Bronchial epithelial cell (primary cell): ENCODE data around the gene STARD3NL. TPM values are rescaled to one million over a fixed set of nuclear protein-coding genes. Genes with fewer than 3 reads are reported as not detected.

Source experiments
- DNase-seq: peaks from one replicate; pipeline ENCODE4 v3.0.0-alpha.2; 2010; ENCODE audit warnings: low read depth
- FAIRE-seq: peaks from 2 replicates; lab custom pipeline; 2011; peaks lifted over from hg19 to GRCh38; lab: Jason Lieb, UNC
- H3K27me3 ChIP-seq: 2 replicates; pipeline ENCODE4 v1.5.1; 2011; ENCODE audit warnings: low read length; ENCODE audit not compliant: control insufficient read depth, insufficient read depth
- H3K36me3 ChIP-seq: 2 replicates; pipeline ENCODE4 v1.5.1; 2011; ENCODE audit warnings: low read length; ENCODE audit not compliant: control insufficient read depth, insufficient read depth
- H3K4me3 ChIP-seq: 2 replicates; pipeline ENCODE4 v1.5.1; 2011; ENCODE audit warnings: mild to moderate bottlenecking, low read depth, low read length, control low read depth
- total RNA-seq: library from RNA; depleted of rRNA; stranded (reverse); fragments of >200 nt; gene quantifications from 2 replicates; pipeline ENCODE4 v1.2.1, GENCODE V29; 2014
- TF ChIP-seq, protein P1 (sequence below): IDR thresholded peaks from 2 replicates; pipeline ENCODE4 v1.5.1; 2011; ENCODE audit warnings: mild to moderate bottlenecking, moderate library complexity, low read length, control low read depth, inconsistent platforms; ENCODE audit not compliant: insufficient read depth, severe bottlenecking

The STARD3NL gene
- total RNA-seq, 1 donor from 2014 or later, result 35.0 TPM

- TF ChIP-seq, protein P1, sequence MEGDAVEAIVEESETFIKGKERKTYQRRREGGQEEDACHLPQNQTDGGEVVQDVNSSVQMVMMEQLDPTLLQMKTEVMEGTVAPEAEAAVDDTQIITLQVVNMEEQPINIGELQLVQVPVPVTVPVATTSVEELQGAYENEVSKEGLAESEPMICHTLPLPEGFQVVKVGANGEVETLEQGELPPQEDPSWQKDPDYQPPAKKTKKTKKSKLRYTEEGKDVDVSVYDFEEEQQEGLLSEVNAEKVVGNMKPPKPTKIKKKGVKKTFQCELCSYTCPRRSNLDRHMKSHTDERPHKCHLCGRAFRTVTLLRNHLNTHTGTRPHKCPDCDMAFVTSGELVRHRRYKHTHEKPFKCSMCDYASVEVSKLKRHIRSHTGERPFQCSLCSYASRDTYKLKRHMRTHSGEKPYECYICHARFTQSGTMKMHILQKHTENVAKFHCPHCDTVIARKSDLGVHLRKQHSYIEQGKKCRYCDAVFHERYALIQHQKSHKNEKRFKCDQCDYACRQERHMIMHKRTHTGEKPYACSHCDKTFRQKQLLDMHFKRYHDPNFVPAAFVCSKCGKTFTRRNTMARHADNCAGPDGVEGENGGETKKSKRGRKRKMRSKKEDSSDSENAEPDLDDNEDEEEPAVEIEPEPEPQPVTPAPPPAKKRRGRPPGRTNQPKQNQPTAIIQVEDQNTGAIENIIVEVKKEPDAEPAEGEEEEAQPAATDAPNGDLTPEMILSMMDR, result no peak
- FAIRE-seq (no peak), DNase-seq (no peak)
- Histone ChIP-seq H3K4me3 (no peak overlapping the region), H3K36me3 (no peaks in the 10 kb centered on the region), H3K27me3 (no peaks in the 10 kb centered on the region)
These were observed 97.0 kb downstream of the STARD3NL start for GRCh38 chr7:38274927-38275620.

DNA sequence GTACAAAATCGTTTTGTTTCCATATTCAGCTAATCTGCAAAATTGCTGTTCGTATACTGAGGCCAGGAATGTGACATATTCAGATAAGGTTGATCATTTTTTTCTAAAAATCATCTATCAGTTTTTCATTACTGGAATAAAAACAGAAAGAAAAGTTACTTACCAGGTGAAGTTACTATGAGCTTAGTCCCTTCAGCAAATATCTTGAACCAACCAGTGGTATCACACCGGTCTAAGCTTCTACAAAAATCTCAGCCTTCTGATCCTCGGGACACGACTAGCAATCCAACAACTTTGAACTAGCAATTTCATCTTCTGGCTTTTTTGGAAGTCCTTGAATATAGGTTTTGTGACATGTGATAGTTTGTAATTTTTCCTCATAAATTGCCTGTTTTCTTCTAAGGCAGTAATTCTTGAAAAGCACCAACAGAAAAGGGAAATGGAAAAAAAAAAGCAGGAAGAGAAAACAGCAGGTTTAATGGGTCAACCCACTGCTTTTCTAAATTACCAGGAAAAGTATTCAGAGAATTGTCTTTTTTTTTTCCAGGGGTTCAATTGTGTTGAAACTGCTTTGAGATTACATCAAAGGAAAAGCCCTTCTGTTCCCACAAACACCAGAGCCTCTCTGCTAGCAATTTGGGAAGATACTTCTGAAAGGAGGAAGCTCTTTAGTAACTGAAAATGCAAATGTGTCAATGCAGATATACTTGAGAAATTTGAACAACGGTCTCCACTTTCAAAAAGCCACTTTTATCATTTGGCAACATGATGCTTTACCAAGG lies 98.2 kb downstream of the STARD3NL start:
- Histone ChIP-seq H3K27me3 (no peaks in the 10 kb centered on the region), H3K4me3 (no peak overlapping the region), H3K36me3 (no peaks in the 10 kb centered on the region)
- TF ChIP-seq, protein P1, result no peak
- FAIRE-seq (no peak), DNase-seq (no peak)

GRCh38 chr7:38280000-38280399 lies 102.0 kb downstream of the STARD3NL start:
- DNase-seq (no peak), FAIRE-seq (no peak)
- H3K27me3 ChIP-seq, result no peaks in the 10 kb centered on the region
- TF ChIP-seq, protein P1, result no peak
- no peaks in the 10 kb centered on the region for H3K36me3 ChIP-seq
- no peak overlapping the region for H3K4me3 ChIP-seq
